ENCODE measurements around the gene RWDD1.

DNA sequence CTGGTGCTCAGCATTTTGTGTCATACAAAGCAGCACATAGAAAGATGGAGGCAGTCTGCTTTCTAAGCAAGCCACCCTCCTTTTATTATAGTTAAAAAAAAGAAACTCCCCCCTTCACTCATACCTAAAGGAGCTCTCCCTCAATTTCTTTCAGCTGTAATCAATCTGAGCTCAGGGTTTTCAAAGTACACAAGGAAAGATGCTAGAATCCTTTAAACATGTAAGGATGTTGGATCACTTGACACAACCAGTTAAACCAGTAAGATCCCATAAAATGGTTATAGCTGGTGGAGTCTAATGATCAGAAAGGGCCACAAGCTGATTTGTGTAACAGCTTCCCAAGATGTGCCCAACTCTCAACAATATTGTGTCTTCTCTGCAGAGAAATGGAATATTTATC is 17.9 kb upstream of the RWDD1 start, which contains the start of gene CALHM4:
- TF ChIP-seq EP300 (IDR thresholded peaks at IDR 0.05) (no peak), POLR2AphosphoS5 (IDR thresholded peaks at IDR 0.05) (no peak)
- TF ChIP-seq, protein P1, sequence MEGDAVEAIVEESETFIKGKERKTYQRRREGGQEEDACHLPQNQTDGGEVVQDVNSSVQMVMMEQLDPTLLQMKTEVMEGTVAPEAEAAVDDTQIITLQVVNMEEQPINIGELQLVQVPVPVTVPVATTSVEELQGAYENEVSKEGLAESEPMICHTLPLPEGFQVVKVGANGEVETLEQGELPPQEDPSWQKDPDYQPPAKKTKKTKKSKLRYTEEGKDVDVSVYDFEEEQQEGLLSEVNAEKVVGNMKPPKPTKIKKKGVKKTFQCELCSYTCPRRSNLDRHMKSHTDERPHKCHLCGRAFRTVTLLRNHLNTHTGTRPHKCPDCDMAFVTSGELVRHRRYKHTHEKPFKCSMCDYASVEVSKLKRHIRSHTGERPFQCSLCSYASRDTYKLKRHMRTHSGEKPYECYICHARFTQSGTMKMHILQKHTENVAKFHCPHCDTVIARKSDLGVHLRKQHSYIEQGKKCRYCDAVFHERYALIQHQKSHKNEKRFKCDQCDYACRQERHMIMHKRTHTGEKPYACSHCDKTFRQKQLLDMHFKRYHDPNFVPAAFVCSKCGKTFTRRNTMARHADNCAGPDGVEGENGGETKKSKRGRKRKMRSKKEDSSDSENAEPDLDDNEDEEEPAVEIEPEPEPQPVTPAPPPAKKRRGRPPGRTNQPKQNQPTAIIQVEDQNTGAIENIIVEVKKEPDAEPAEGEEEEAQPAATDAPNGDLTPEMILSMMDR (IDR thresholded peaks at IDR 0.05): no peak
